Measurements from ENCODE around the gene ATP6V0E2. TPM values are rescaled to one million over a fixed set of nuclear protein-coding genes. Genes with fewer than 3 reads are reported as not detected.

ATP6V0E2 gene
- total RNA-seq, 4 donors from 2014 or later: 17.9 to 55.1 (median 32.7) TPM

DNA sequence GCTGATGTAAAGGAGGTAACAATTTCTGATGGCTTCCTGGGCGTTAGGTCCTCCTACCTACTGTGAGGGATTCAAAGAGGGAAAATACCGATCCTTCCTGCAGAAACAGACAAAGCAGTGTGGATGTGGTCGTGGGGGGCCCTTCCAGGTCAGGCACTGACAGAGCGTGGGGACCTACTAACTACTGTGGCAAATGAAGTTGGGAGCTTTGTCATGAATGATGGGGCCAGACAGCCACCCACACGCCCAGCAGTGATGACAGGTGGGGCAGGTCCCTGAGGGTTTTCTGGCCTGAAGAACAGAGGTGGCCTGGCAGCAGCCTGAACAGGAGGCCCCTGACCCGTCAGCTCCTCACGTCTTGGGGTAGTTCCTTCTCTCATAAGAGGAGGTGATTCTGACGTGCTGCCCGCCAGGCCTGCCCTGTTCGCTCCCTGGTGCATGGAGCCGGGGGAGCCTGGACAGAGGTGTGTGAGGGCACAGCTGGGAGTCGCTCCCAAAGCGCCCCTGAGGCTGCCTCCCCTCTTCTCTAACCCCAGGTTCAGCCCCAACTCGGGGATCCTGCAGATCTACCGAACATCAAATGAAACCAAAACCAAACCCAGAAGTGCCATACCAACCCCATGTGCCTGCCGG lies 4.2 kb downstream of the ATP6V0E2 start:
- 88% methylated on average over 16 of the region's 16 CpGs for WGBS
- intact Hi-C loops (cut with DNase I): no loop called here
- no peaks in the 10 kb centered on the region for H3K9me3 ChIP-seq
- no peak for TF ChIP-seq EP300 (IDR thresholded peaks at IDR 0.05)
- TF ChIP-seq, protein P1, sequence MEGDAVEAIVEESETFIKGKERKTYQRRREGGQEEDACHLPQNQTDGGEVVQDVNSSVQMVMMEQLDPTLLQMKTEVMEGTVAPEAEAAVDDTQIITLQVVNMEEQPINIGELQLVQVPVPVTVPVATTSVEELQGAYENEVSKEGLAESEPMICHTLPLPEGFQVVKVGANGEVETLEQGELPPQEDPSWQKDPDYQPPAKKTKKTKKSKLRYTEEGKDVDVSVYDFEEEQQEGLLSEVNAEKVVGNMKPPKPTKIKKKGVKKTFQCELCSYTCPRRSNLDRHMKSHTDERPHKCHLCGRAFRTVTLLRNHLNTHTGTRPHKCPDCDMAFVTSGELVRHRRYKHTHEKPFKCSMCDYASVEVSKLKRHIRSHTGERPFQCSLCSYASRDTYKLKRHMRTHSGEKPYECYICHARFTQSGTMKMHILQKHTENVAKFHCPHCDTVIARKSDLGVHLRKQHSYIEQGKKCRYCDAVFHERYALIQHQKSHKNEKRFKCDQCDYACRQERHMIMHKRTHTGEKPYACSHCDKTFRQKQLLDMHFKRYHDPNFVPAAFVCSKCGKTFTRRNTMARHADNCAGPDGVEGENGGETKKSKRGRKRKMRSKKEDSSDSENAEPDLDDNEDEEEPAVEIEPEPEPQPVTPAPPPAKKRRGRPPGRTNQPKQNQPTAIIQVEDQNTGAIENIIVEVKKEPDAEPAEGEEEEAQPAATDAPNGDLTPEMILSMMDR (IDR thresholded peaks at IDR 0.05): no peak
- TF ChIP-seq POLR2AphosphoS5 (IDR thresholded peaks at IDR 0.05): no peak
- no peak for TF ChIP-seq POLR2A (IDR thresholded peaks at IDR 0.05; ENCODE audit: low read depth)
- peak; percentile 74 for DNase-seq (ENCODE audit: extremely low spot score)
- H3K4me3 ChIP-seq: no peak overlapping the region
- H3K27me3 ChIP-seq: no peaks in the 10 kb centered on the region
- no peak overlapping the region for H3K27ac ChIP-seq (replicated peaks in 1 of 4)
- peaks cover 26 to 45% (median 39%) of the 10 kb centered on the region in 4 donors for H3K4me1 ChIP-seq
- H3K36me3 ChIP-seq: peaks cover 0 to 22% (median 20%) of the 10 kb centered on the region in 4 donors

- peaks cover 0 to 22% (median 20%) of the 10 kb centered on the region in 4 donors for H3K36me3 ChIP-seq
- no peak overlapping the region for H3K27ac ChIP-seq (replicated peaks in 1 of 4)
- WGBS: 93% methylated on average over 7 of the region's 13 CpGs
- intact Hi-C loops (cut with DNase I): no loop called here
- H3K4me3 ChIP-seq: no peak overlapping the region
- no peak for TF ChIP-seq POLR2A (IDR thresholded peaks at IDR 0.05; ENCODE audit: low read depth)
- TF ChIP-seq, protein P1 (IDR thresholded peaks at IDR 0.05): no peak
- no peak for TF ChIP-seq POLR2AphosphoS5 (IDR thresholded peaks at IDR 0.05)
- TF ChIP-seq EP300 (IDR thresholded peaks at IDR 0.05): no peak
- peak; percentile 78 for DNase-seq (ENCODE audit: extremely low spot score)
- no peaks in the 10 kb centered on the region for H3K9me3 ChIP-seq
- no peaks in the 10 kb centered on the region for H3K27me3 ChIP-seq
- peaks cover 30 to 49% (median 42%) of the 10 kb centered on the region in 4 donors for H3K4me1 ChIP-seq
Observed at GRCh38 chr7:149878523-149878921, 4.8 kb downstream of the ATP6V0E2 start.

GRCh38 chr7:149879271-149879743 lies 5.5 kb downstream of the ATP6V0E2 start:
- peak; percentile 57 for DNase-seq (ENCODE audit: extremely low spot score)
- 97% methylated on average over 5 of the region's 14 CpGs for WGBS
- TF ChIP-seq, protein P1 (IDR thresholded peaks at IDR 0.05): no peak
- TF ChIP-seq POLR2AphosphoS5 (IDR thresholded peaks at IDR 0.05) (no peak), EP300 (IDR thresholded peaks at IDR 0.05) (no peak), POLR2A (IDR thresholded peaks at IDR 0.05; ENCODE audit: low read depth) (no peak)
- Histone ChIP-seq H3K27ac (replicated peaks in 1 of 4) (no peak overlapping the region), H3K36me3 (peaks cover 0 to 22% (median 20%) of the 10 kb centered on the region in 4 donors), H3K4me3 (no peak overlapping the region), H3K4me1 (peaks cover 34 to 50% (median 43%) of the 10 kb centered on the region in 4 donors), H3K27me3 (no peaks in the 10 kb centered on the region), H3K9me3 (no peaks in the 10 kb centered on the region)
- intact Hi-C loops (cut with DNase I): no loop called here

DNA sequence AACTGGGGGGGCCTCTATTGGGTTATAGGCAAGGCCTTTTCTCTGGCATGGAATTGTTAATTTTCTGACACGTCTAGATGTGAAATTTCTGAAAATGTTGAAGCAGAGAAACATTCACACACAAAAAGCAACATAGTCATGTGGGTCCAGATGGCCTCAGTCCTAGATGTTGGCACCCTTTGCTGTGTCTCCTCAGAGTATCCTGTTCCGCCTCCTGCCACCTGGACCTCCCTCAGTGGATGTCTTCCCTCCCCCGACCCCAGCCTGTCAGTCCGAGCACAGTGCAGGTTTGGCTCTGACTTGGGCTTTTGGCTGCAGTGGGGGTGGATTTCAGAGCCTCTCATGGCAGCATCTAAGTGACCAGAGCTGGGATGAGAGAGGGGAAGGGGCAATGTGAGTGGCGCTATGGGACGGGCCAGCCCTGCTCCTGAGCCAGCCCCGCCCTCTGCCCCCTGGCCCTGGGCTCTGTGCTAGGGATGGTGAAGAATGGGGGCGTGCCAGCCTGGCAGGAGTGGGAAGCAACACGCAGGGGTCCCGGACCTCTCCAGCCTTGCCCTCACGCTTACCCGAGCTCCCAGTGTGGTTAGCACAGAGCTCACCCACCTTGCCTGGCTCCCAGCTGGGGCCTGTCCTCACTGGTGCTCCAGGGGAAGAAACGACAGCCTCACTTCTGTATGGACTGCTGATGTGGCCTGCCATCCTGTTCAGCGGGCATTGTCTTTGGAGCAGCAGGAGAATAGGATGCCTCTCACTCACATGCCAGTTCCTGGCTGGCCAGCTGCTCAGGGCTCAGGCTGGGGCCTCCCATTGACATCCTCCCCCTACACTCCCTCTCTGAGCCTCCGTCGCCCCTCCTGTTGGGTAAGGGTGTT lies 6.2 kb downstream of the ATP6V0E2 start:
- Histone ChIP-seq H3K9me3 (no peaks in the 10 kb centered on the region), H3K4me3 (no peak overlapping the region), H3K36me3 (peaks cover 0 to 22% (median 20%) of the 10 kb centered on the region in 4 donors), H3K4me1 (peaks cover 29 to 44% (median 40%) of the 10 kb centered on the region in 4 donors), H3K27me3 (no peaks in the 10 kb centered on the region), H3K27ac (replicated peaks in 1 of 4) (peak overlapping the region in 1 of 4 donors; percentile 40)
- intact Hi-C loops (cut with DNase I): loop anchor here (10.0 kb wide), 1 partner anchor 165 kb away; no protein-coding TSS in a partner anchor
- DNase-seq (ENCODE audit: extremely low spot score): peak; percentile 87
- WGBS: 96% methylated on average over 8 of the region's 16 CpGs
- TF ChIP-seq, protein P1 (IDR thresholded peaks at IDR 0.05): no peak
- TF ChIP-seq EP300 (IDR thresholded peaks at IDR 0.05) (no peak), POLR2AphosphoS5 (IDR thresholded peaks at IDR 0.05) (no peak), POLR2A (IDR thresholded peaks at IDR 0.05; ENCODE audit: low read depth) (no peak)
